AG09309 (cell line): Measurements from ENCODE around the gene GPRIN2.
"Not testable (repeated sequence)": the region's sequence is repeated elsewhere in the genome, so short reads cannot be mapped to it uniquely, and the experiment has no call there.

Source experiments
- DNase-seq: peaks from one replicate; pipeline ENCODE4 v3.0.0-alpha.2; 2010; ENCODE audit warnings: low read depth
- H3K4me3 ChIP-seq: 2 replicates; pipeline ENCODE4 v1.5.1; 2011; ENCODE audit warnings: mild to moderate bottlenecking, low read depth, low read length, moderate library complexity; ENCODE audit not compliant: control insufficient read depth
- CTCF ChIP-seq: IDR thresholded peaks from 2 replicates; pipeline ENCODE4 v1.5.1; 2011; ENCODE audit warnings: mild to moderate bottlenecking, low read depth, low read length, inconsistent platforms; ENCODE audit not compliant: insufficient read depth, control insufficient read depth; ENCODE audit errors: missing control alignments

GPRIN2 gene

GRCh38 chr10:46536171-46536570 is 20.3 kb downstream of the GPRIN2 start:
- TF ChIP-seq CTCF = no peak
- H3K4me3 ChIP-seq = no peak overlapping the region
- DNase-seq = no peak

GRCh38 chr10:46534828-46535524 is 21.5 kb downstream of the GPRIN2 start:
- DNase-seq = no peak
- no peak overlapping the region for H3K4me3 ChIP-seq
- TF ChIP-seq CTCF = no peak

GRCh38 chr10:46532256-46532655 is 24.2 kb downstream of the GPRIN2 start:
- not testable (repeated sequence) for H3K4me3 ChIP-seq, DNase-seq

DNA sequence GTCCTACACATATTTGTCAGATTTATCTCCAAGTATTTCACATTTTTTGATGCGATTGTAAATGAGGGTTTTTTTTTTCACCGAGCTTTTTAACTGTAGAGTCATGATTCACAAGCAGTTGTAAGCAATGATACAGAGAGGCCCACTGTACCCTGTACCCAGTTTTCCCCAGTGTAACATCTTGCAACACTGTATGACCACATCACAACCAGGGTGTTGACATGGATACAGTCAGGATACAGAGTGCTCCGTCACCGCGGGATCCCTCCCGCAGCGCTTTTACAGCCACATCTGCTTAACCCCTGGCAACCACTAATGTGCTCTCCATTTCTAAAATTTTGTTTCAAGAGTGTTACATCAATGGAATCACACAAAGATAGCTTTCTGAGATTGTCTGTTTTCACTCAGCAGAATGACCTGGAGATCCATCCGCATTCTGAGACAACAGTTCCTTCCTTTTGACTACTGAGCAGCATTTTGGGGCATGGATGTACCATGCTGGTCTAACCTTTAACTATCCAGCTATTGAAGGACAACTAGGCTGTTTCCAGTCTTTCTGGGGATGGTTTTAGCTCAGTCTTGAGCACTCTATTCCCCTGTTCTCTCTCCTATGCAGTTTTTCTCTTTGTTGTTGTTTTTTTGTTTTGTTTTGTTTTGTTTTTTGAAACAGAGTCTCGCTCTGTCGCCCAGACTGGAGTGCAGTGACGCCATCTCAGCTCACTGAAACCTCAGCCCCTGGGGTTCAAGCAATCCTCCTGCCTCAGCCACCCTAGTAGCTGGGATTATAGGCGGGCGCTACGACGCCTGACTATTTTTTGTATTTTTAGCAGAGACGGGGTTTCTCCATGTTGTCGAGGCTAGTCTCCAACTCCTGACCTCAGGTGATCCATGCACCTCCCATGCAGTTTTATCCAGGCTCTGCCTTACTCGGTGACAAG is 25.9 kb downstream of the GPRIN2 start:
- TF ChIP-seq CTCF = no peak
- H3K4me3 ChIP-seq = no peak overlapping the region
- peak; percentile 100 for DNase-seq

GRCh38 chr10:46529742-46530141 is 26.7 kb downstream of the GPRIN2 start:
- not testable (repeated sequence) for H3K4me3 ChIP-seq, DNase-seq

DNA sequence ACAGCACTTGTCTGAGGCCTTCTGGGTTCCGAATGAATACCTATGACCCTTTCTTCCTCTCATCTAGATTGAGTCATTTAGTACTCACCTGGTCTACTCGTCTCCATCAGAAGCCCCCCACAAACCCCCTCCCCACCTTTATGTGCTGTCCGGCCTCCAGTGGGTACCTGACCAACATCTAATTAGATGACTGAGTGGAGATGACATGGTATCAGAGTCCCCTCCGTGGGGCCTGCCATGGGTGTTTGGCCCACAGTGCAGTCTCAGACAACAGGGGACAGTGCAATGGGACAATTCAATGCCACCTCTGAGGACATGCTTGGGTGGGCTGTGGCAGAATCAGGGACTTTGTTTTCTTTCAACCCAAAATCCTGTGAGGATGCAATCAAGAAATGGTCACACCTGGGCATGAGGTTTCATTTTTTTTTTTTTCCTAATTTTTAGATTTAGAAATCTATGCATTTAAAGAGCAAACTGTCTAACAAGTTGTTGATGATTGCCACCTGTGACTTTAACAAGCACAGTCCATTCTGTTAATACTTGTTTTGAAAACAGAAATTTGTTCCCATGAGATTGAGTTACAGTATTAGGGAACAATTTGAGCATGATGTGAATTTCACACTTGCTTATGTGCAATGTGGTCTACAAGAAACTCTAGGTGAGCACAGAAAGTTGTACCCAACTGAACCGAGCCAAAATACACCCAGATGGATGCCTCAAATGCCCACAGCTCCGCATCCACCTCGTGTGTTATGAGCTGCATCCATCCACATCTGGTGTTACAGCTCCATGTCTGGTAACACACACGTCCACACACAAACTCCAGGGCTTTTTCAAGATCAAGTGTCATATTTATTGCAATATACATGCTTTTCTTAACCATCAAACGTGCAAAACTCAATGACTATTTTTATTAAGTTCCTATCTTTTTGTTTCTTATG is 27.5 kb downstream of the GPRIN2 start:
- no peak for DNase-seq
- H3K4me3 ChIP-seq = no peak overlapping the region
- no peak for TF ChIP-seq CTCF

DNA sequence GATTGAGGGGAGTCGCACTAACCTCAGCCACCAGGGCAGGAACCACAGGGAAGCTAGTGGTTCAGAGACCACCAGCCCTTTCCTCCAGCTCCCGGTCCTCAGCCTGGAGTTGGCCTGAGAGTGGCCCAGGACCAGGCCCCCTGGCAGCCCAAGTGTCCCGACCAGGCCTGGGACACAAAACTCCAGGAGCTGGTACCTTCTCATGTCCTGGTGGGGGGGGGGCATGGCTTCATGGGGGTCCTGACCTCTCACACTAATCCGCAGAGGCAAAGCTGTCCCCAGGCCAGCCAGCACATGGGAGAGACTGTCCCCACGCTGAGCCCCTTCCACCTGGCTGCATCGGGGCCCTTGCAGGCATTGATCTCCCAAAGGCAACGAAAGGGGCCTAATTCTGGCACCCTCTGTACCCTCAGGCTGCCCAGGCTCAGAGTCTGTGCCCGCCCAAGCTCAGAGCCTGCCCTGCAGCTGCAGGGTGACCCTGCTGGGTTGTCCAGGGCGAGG is 28.2 kb downstream of the GPRIN2 start:
- TF ChIP-seq CTCF = no peak
- DNase-seq = no peak
- no peak overlapping the region for H3K4me3 ChIP-seq
